Measurements from ENCODE around the gene MYL10. TPM values are rescaled to one million over a fixed set of nuclear protein-coding genes. Genes with fewer than 3 reads are reported as not detected.

The MYL10 gene
- total and polyA plus RNA-seq, 10 of the 15 experiments (the other 5 are each of a cell fraction or from before 2014, with no cell fraction given): not detected

DNA sequence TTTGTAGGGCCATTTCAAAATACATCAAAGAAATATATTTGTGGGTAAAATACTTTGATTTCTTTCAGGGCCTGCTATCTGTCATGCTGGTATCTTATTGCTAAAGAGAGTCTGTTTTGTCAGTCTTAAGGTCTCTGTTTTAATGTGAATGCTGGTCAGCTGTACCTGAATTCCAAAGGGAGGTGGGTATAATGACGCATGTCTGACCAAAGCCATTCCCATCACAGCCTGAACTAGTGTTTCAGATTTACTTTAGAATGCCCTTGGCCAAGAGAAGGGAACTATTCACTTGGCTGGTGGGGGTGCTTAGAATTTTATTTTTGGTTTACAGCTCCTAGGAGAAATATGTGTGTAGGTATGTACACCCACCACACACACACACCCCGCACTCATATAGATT lies 30.6 kb upstream of the MYL10 start (continued):
- TF ChIP-seq REST (IDR thresholded peaks at IDR 0.05; ENCODE audit: low read depth, low read length) (no peak), TCF12 (IDR thresholded peaks at IDR 0.05; ENCODE audit: low read depth, low read length) (no peak), EP300 (IDR thresholded peaks at IDR 0.05; ENCODE audit: borderline replicate concordance in 1 of 2, control insufficient read depth in 1 of 2, low read depth in 2 of 2, low read length in 2 of 2) (no peak)
- TF ChIP-seq, protein P1, sequence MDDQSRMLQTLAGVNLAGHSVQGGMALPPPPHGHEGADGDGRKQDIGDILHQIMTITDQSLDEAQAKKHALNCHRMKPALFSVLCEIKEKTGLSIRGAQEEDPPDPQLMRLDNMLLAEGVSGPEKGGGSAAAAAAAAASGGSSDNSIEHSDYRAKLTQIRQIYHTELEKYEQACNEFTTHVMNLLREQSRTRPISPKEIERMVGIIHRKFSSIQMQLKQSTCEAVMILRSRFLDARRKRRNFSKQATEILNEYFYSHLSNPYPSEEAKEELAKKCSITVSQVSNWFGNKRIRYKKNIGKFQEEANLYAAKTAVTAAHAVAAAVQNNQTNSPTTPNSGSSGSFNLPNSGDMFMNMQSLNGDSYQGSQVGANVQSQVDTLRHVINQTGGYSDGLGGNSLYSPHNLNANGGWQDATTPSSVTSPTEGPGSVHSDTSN (IDR thresholded peaks at IDR 0.05; ENCODE audit: insufficient replicate concordance, low read depth, low read length): no peak

DNA sequence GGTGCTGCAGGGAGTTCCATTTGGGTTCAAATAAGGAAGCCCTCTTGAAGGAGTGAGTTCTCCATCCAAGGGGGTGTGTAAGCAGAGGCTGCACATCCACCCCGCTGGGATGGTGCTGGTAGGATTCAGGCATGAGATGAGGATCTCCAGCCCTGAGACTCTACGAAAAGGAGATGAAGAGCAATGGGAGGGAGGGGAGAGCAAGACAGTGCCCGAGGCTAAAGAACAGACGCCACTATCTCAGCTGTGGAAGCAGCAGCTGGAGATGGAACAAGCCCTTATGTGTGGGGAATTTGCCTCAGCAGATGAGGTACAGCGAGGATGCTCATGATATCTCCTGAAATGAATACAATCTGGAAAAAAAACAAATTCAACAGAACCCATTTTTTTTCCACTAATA lies 28.1 kb upstream of the MYL10 start:
- CTCF ChIA-PET: no interaction called here
- ATAC-seq (no peak), DNase-seq (ENCODE audit: low read depth, low spot score) (no peak), FAIRE-seq (no peak)
- RAD21 ChIA-PET (ENCODE audit: unreplicated experiment): no interaction called here
- BruUV-seq (replicated peaks): no TSS peak
- Histone ChIP-seq H3K36me3 (ENCODE audit: control insufficient read depth in 2 of 2, insufficient read depth in 2 of 2, low read length in 1 of 2) (no peaks in the 10 kb centered on the region), H3K9ac (ENCODE audit: control insufficient read depth, insufficient read depth, low read length) (no peak overlapping the region), H3K4me2 (ENCODE audit: control insufficient read depth, insufficient read depth) (no peak overlapping the region), H2AFZ (ENCODE audit: control insufficient read depth, low read depth, low read length) (no peak overlapping the region), H3K4me3 (no peak overlapping the region), H3K4me1 (ENCODE audit: control insufficient read depth, insufficient read depth, low read length) (no peaks in the 10 kb centered on the region), H3K27me3 (replicated peaks in 1 of 2; ENCODE audit: control insufficient read depth in 2 of 2, insufficient read depth in 2 of 2, low read length in 1 of 2) (no peaks in the 10 kb centered on the region; a peak in 1 of 4 replicates), H4K20me1 (ENCODE audit: control insufficient read depth, insufficient read depth) (no peaks in the 10 kb centered on the region), H3K9me3 (replicated peaks; ENCODE audit: control insufficient read depth, insufficient read depth, low read length) (no peaks in the 10 kb centered on the region), H3K27ac (ENCODE audit: control insufficient read depth, insufficient read depth) (no peak overlapping the region), H3K79me2 (ENCODE audit: control insufficient read depth, insufficient read depth, low read length) (no peaks in the 10 kb centered on the region)
- TF ChIP-seq TARDBP (IDR thresholded peaks at IDR 0.05; ENCODE audit: borderline replicate concordance) (no peak), TAF1 (IDR thresholded peaks at IDR 0.05; ENCODE audit: borderline replicate concordance, low read depth, low read length) (no peak), GATAD2B (conservative IDR thresholded peaks at IDR 0.05; ENCODE audit: low read depth) (no peak), DPF2 (IDR thresholded peaks at IDR 0.05) (no peak), ZNF217 (IDR thresholded peaks at IDR 0.05) (no peak), SIN3A (IDR thresholded peaks at IDR 0.05; ENCODE audit: low read depth, low read length) (no peak), RUNX3 (IDR thresholded peaks at IDR 0.05; ENCODE audit: low read length) (no peak), STAT3 (IDR thresholded peaks at IDR 0.05; ENCODE audit: low read depth, low read length) (no peak), CTCF (IDR thresholded peaks at IDR 0.05 in 2 of 3, conservative IDR thresholded peaks at IDR 0.05 in 1 of 3; ENCODE audit: control insufficient read depth in 2 of 3, extremely low read depth in 1 of 3, insufficient read depth in 1 of 3, low read depth in 3 of 3, low read length in 3 of 3) (no peak)
- POLR2A ChIA-PET: no interaction called here
- intact Hi-C loops (cut with micrococcal nuclease; ENCODE audit: unreplicated experiment): no loop called here
- 14% methylated on average over 5 of the region's 5 CpGs for WGBS (ENCODE audit: insufficient coverage, insufficient replicate concordance, low lambda C conversion rate, missing lambda C conversion rate)
- in situ Hi-C loops (cut with MboI): no loop called here
- SMC1A ChIA-PET (ENCODE audit: uncharacterized antibody, unreplicated experiment): interaction anchor here (0.6 kb wide), 1 partner anchor 28 kb away, joined by 4 read pairs; the partner anchor contains the start of gene MYL10
